Pancreas (tissue), 10 donors: Measurements from ENCODE around the gene IREB2. TPM values are rescaled to one million over a fixed set of nuclear protein-coding genes. Genes with fewer than 3 reads are reported as not detected.

Experiments used
- ATAC-seq, 4 donors: fragments of 200-7000 bp; cut with Tn5 transposase; one replicate each; pipeline versions ENCODE4 v1.8.0 to v1.9.1; 2020; ENCODE audit warnings: mild to moderate bottlenecking in 4 of 4, moderate library complexity in 4 of 4
- DNase-seq, 6 donors: peaks; one replicate each; pipeline ENCODE4 v3.0.0-alpha.2; 2020
- FAIRE-seq: peaks from 2 replicates; lab custom pipeline; 2012; peaks lifted over from hg19 to GRCh38; lab: Jason Lieb, UNC
- H3K27ac ChIP-seq, 4 donors: fragments of 200-600 bp; sonication (generic); 1 replicate in 3 of 4; 2 replicates in 1 of 4; pipeline versions ENCODE4 v1.5.0 to v1.8.0; 2020
- H3K27me3 ChIP-seq, 4 donors: fragments of 200-600 bp; one replicate each; pipeline ENCODE4 v1.8.0; 2021
- H3K36me3 ChIP-seq, 3 donors: fragments of 200-600 bp; sonication (generic) in 1 of 3; one replicate each; pipeline versions ENCODE4 v1.5.0 to v1.8.0; 2020 to 2021
- H3K4me1 ChIP-seq, 3 donors: fragments of 200-600 bp; one replicate each; pipeline ENCODE4 v1.8.0; 2021
- H3K4me3 ChIP-seq, 4 donors: fragments of 200-600 bp; sonication (generic) in 2 of 4; one replicate each; pipeline versions ENCODE4 v1.5.0 to v1.8.0; 2020 to 2021
- H3K9me3 ChIP-seq, 4 donors: fragments of 200-600 bp; one replicate each; pipeline ENCODE4 v1.8.0; 2021
- CTCF ChIP-seq, 4 donors: fragments of 200-600 bp; sonication (generic) in 3 of 4; IDR thresholded peaks; one replicate each; pipeline versions ENCODE4 v1.5.0 to v1.8.0; 2021; ENCODE audit warnings: antibody characterized with exemption in 4 of 4
- WGBS, 2 donors: extraction: QIAGEN DNeasy Blood & Tissue Kit; methylation state at CpG; one replicate each; pipeline ENCODE4 v1.1.7; 2013; 5-methylcytosine and 5-hydroxymethylcytosine counted together
- intact Hi-C, 3 donors: fragments of 100-400 bp; cut with DNase I; formaldehyde crosslinking; loops; one replicate each; pipeline versions ENCODE4 v1.11.1 to v1.14.2; 2022
- polyA plus RNA-seq, 2 donors: library from polyadenylated mRNA; stranded (reverse); fragments of 200-250 nt; gene quantifications; one replicate each; pipeline ENCODE4 v1.2.3, GENCODE V29; 2013
- total RNA-seq, 6 donors: library from RNA; stranded (reverse); fragmentation: NEBNext Ultra II Directional in 4 of 6; extraction: Animal tissue kit (Norgen Biotek cat#: 25700) in 4 of 6; gene quantifications; one replicate each; pipeline versions ENCODE4 v1.2.1 to v1.2.4, GENCODE V29; 2021 to 2023
- donor health status: healthy with polysubstance abuse.
- donor health status: DM: no; HTN: no; CAD: no; lungs with moderate emphysema.
- donor health status: DM: no; HTN: no; CAD: no.
- donor health status: control.
- donor health status: control.
- donor health status: Bipolar disorder and iron deficiency.
- donor health status: DM: yes; HTN: yes; CAD: no.
- donor health status: DM: no; HTN: no; CAD: no.
- donor health status: DM: no; HTN: no; CAD: no.
- donor health status: DM: yes; HTN: yes; CAD: no.

The IREB2 gene
- total and polyA plus RNA-seq, 8 donors, result 5.7 to 34.0 (median 19.2) TPM

GRCh38 chr15:78456426-78456825, 18.4 kb downstream of the IREB2 start:
- Histone ChIP-seq H3K36me3 (no peaks in the 10 kb centered on the region), H3K27ac (no peak overlapping the region), H3K4me3 (no peak overlapping the region), H3K27me3 (no peaks in the 10 kb centered on the region), H3K4me1 (peaks cover 17 to 41% (median 40%) of the 10 kb centered on the region in 3 donors), H3K9me3 (no peaks in the 10 kb centered on the region)
- FAIRE-seq (no peak), ATAC-seq (no peak), DNase-seq (no peak)
- intact Hi-C loops, result no loop called here
- WGBS, 2 donors, result 75 to 80% methylated on average over 7 of the region's 7 CpGs
- TF ChIP-seq CTCF (IDR thresholded peaks at IDR 0.05), result no peak

- DNase-seq, result no peak
- no peak for TF ChIP-seq CTCF (IDR thresholded peaks at IDR 0.05)
- intact Hi-C loops, result no loop called here
- H3K27ac ChIP-seq, result no peak overlapping the region
- H3K4me3 ChIP-seq, result no peak overlapping the region
- H3K9me3 ChIP-seq, result no peaks in the 10 kb centered on the region
- no peak for FAIRE-seq
- no peaks in the 10 kb centered on the region for H3K27me3 ChIP-seq
- peaks cover 17 to 41% (median 40%) of the 10 kb centered on the region in 3 donors for H3K4me1 ChIP-seq
- no peaks in the 10 kb centered on the region for H3K36me3 ChIP-seq
- ATAC-seq, result peak in 3 of 4 donors; percentile 35 to 60 (median 49)
- WGBS, 2 donors, result 0 to 3% methylated on average over 1 of the region's 1 CpG
Observed at GRCh38 chr15:78457101-78457500, 19.1 kb downstream of the IREB2 start.

GRCh38 chr15:78460737-78461136, 22.7 kb downstream of the IREB2 start:
- Histone ChIP-seq H3K9me3 (no peaks in the 10 kb centered on the region), H3K27me3 (no peaks in the 10 kb centered on the region), H3K4me1 (peaks cover 13 to 17% (median 15%) of the 10 kb centered on the region in 3 donors), H3K36me3 (peaks cover 0 to 11% (median 0%) of the 10 kb centered on the region in 3 donors), H3K4me3 (no peak overlapping the region), H3K27ac (no peak overlapping the region)
- DNase-seq (no peak), ATAC-seq (no peak), FAIRE-seq (no peak)
- no peak for TF ChIP-seq CTCF (IDR thresholded peaks at IDR 0.05)
- intact Hi-C loops, result no loop called here
- WGBS, 2 donors, result 84 to 88% methylated on average over 4 of the region's 4 CpGs

GRCh38 chr15:78461171-78461888, 23.3 kb downstream of the IREB2 start:
- TF ChIP-seq CTCF (IDR thresholded peaks at IDR 0.05), result no peak
- FAIRE-seq (no peak), ATAC-seq (no peak), DNase-seq (no peak)
- Histone ChIP-seq H3K4me1 (peaks cover 10 to 15% (median 11%) of the 10 kb centered on the region in 3 donors), H3K27ac (no peak overlapping the region), H3K9me3 (no peaks in the 10 kb centered on the region), H3K36me3 (peaks cover 0 to 16% (median 0%) of the 10 kb centered on the region in 3 donors), H3K27me3 (no peaks in the 10 kb centered on the region), H3K4me3 (no peak overlapping the region)
- WGBS, 2 donors, result 42 to 53% methylated on average over 3 of the region's 3 CpGs
- intact Hi-C loops, result no loop called here

GRCh38 chr15:78469031-78469430, 31.0 kb downstream of the IREB2 start:
- Histone ChIP-seq H3K9me3 (no peaks in the 10 kb centered on the region), H3K36me3 (peaks cover 0 to 48% (median 19%) of the 10 kb centered on the region in 3 donors), H3K4me3 (no peak overlapping the region), H3K27me3 (no peaks in the 10 kb centered on the region), H3K27ac (no peak overlapping the region), H3K4me1 (no peaks in the 10 kb centered on the region)
- 90 to 96% methylated on average over 1 of the region's 1 CpG for WGBS, 2 donors
- no peak for ATAC-seq
- DNase-seq, result no peak
- no peak for TF ChIP-seq CTCF (IDR thresholded peaks at IDR 0.05)
- no peak for FAIRE-seq
- intact Hi-C loops, result no loop called here
